Hematopoietic multipotent progenitor cell treated with erythropoietin and hydrocortisone succinate and interleukin-3 and kit ligand, for 4 days (in vitro differentiated cells): ENCODE measurements around the gene PGAP3.

ENCODE experiments used
- DNase-seq: peaks from one replicate; pipeline ENCODE4 v3.0.0-alpha.2; 2015

PGAP3 gene

GRCh38 chr17:39659279-39660010, 28.4 kb downstream of the PGAP3 start:
- no peak for DNase-seq

GRCh38 chr17:39658760-39659159, 29.1 kb downstream of the PGAP3 start:
- DNase-seq: no peak

DNA sequence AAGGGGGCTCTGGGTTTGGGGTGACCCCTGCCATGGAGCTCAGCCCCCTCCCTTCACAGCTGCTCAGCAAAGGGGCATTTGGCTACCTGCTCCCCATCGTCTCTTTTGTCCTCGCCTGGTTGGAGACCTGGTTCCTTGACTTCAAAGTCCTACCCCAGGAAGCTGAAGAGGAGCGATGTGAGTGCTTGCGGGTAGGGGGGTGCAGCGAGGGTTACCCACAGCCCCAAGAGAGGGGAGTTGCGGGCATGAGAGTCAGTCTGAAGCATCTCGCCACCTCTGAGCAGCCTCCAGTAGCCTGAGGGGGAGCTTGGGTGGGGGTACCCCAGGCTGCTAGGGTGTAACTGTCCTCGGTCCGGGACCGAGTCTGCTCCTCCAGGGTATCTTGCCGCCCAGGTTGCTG, 29.5 kb downstream of the PGAP3 start:
- DNase-seq: no peak

- DNase-seq: no peak
Observed at GRCh38 chr17:39655105-39655504, 32.8 kb downstream of the PGAP3 start.

DNA sequence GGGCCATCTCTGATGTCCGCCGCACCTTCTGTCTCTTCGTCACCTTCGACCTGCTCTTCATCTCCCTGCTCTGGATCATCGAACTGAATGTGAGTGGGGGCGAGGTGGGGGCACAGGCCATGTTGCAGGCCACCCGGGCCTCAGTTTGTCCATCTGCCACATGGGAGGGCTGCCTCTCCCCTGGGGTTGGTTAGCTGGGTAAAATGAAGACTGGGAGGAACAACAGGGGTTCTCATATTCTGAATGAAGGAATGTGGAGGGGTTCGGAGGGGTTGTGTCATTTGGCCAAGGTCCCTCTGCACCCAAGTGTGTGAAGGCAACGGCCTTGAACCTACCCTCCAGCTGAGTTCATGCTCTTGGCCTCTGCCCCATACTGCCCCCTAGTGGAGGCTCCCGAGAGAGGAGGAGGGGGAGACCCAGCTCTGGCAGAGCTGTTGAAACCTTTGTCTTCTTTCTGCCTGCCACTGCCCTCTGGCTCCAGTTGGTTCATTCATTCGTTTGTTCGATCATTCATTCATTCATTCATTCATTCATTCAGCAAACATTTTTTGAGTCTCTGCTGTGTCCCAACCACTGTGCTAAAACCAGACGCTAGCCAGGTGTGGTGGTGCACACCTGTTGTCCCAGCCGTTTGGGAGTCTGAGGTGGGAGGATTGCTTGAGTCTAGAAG, 34.1 kb downstream of the PGAP3 start:
- DNase-seq: peak; percentile 90

DNA sequence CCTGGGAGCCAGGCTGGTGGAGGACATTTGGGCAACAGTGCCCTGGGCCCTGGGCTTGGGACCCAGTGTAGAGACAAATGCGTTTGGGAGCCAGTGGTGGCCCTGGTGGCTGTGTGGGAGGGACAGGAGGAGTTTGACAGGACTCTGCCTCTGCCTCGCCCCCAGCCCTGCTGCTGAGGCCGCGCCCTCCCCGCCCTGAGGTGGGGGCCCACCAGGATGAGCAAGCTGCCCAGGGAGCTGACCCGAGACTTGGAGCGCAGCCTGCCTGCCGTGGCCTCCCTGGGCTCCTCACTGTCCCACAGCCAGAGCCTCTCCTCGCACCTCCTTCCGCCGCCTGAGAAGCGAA, 34.6 kb downstream of the PGAP3 start:
- no peak for DNase-seq

- DNase-seq: no peak
Observed at GRCh38 chr17:39652587-39653315, 35.1 kb downstream of the PGAP3 start.

DNA sequence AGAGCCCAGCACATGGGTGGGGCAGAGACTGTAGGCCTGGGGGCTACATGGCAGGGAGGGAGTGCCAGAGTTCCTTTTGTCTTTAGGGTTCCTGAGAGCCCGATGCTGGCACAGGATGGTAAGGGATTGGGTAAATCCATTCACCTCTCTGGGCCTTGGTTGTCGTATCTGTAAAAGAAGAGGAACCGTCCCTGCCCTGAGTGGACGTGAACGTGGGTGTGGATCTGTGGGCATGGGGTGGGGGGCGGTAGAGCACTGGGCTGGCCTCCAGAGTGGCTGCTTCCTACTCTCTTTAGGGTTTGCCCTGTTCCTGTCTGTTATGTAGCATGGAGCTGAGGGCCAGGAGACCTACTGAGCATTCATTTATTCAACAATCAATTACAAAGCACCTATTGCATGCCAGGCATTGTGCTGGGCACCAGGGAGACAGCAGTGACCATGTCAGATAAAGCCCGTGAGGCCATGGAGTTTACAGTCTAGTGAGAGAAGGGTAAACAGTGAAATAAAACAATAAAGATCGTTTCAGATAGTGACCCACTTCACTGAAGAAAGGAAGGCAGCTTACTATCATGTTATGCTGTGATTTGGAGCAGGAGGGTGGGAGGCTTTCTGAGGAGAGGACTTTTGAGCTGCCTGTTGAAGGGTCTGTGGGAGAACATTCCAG, 35.8 kb downstream of the PGAP3 start:
- no peak for DNase-seq

GRCh38 chr17:39650121-39650579, 37.7 kb downstream of the PGAP3 start:
- DNase-seq: no peak

DNA sequence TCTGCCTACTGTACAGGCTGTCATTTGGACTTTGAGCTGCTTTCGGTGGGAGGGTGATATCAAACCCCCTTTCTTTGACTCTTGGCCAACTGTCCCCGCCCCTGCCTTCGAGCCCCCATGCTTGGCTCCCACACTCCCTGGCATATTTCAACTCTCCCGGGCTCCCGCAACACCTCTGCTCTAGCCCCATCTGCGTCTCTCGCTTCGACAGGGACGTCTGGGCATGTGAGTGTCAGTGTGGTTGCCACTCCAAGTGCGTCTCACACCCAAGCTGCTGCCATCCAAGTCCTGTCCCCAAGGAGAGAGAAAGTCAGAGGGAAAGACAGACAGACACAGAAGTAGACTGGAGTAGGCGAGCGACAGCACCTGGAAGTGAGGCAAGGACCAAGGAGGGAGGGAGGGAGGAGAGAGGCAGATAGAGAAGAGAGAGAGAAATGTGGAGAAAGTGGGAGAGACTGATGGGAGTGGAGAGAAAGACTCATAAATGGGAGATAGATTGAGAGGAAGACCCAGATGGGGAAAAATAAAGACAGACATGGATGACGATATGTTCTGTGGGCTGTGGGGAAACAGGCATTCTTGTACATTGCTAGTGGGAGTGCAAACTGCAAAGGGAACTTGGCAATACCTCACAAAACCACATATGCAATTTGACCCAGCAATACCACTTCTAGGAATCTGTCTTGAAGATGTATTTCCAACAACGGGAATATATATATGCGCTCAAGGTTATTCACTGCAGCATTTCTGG, 39.1 kb downstream of the PGAP3 start:
- DNase-seq: no peak

- DNase-seq: peak; percentile 63
Observed at GRCh38 chr17:39647256-39647655, 40.6 kb downstream of the PGAP3 start.

GRCh38 chr17:39643271-39643670, 44.6 kb downstream of the PGAP3 start:
- no peak for DNase-seq

- no peak for DNase-seq
Observed at GRCh38 chr17:39642291-39643074, 45.4 kb downstream of the PGAP3 start.

DNA sequence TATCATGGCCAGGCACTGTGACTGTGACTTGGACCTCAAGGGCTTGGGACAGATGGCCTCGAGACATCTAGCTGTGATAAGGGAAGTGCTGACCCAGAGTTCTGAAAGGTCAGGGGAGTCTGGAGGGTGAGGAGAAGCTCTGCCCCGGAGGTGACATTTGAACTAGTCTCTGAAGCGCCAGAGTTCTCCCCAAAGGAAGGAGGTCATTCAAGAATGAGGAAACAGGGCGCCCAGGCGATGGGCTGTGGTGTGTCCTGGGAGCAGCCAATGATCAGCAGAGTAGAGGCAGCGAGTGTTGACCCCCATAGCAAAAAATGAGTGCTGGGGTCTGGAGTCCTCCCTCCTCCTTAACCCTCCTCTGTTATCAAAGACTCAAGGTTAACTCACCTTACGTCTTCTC, 46.0 kb downstream of the PGAP3 start:
- DNase-seq: no peak

GRCh38 chr17:39641097-39641496, 46.8 kb downstream of the PGAP3 start:
- DNase-seq: no peak

DNA sequence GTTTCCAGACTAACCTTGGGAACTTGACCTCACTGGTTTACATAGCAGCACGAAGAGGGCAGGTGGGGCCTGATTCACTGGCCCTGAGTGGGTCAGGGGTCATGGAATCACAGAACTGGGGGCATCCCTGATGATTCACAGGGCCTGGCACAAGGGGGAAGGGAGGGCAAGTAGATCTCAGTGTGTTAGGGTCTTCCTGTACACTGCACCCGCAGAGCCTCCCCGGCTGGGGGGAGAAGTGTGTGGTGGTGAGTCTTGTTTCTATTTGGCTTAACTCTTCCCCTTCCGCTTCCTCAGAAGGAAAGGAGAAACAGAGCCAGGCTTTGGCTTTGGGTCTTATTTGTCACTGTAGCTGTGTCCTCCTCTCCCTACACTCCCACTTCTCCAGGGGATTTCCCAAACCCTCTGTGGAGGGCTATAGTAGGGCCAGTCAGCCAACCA, 47.2 kb downstream of the PGAP3 start:
- DNase-seq: no peak

- no peak for DNase-seq
Observed at GRCh38 chr17:39639566-39640458, 48.0 kb downstream of the PGAP3 start.

DNA sequence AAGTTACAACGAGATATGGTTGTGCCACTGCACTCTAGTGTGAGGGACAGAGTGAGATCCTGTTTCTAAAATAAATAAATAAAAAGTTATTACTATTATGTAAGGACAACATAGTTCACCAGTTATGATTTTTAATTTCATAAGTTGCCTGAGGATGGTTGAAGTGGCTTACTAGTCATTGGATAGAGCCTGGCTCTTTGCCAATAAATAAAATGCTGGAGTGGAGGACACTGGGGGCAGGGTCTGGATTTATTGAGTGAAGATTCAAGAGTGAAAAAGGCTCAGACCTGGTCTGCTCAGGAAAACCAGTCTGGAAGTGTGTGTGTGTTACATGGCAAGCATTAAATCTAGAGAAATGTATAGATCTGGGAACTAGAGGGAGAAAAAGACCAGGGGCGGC, 48.8 kb downstream of the PGAP3 start:
- DNase-seq: no peak

DNA sequence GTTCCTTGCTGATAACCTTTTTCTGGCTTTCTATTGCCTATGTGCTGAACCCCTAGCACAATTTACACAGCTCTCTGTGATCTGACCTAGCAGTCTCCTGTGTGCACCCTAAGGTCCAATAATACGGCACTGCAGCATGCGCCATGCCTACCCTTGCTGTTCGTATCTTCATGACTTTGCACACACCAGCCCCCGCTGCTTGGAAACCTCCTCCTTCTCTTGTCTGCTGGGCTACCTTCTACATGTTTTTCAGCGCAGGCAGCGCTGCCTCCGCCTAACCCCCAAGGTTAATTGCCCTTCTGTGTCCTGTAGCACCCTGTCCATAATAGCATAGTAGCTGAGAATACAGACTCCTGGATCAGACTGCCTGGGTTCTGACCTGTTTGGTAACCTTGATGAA, 49.5 kb downstream of the PGAP3 start:
- no peak for DNase-seq

DNA sequence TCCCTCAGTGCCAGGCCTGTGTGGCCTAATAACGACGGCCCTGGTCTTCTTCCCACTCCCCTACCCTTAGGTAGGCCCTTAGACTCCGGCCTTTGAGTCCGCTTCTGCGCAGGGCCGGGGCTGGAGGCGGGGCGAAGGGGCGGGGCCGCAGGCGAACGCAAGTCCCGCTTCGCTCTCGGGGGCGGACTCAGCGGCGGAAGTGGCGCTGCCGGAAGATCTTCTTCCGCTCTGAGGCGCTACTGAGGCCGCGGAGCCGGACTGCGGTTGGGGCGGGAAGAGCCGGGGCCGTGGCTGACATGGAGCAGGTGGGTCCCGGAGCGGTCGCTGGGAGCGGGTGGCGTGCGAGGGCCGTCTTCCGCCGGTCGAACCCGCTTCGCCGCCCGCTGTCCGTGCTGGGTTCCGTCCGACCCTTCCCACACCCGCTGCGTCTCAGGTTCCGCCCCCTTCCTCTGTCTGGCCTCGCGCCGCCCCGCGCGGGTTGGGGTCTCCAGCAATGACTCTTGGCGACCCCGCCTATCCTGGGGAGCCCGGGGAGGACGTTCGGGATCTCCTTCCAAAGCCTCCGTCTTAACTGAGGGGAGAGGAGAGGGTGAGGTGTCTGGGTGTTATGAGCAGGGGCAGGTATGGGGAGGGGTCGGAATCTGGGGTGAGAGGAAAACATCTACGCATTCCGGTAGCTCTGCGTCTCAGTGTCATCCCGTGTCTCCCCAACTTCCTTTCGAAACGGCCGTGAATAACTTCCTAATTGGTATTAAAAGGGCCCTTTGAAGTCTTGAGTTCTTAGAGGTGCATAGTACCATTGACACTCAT, 50.7 kb downstream of the PGAP3 start, which contains the start of gene STARD3:
STARD3 (plus strand) TSS at position 218 of the 810 bp plus-strand sequence. CDS start 16,388 bp downstream, outside the sequence.
- DNase-seq: peak; percentile 96
